ENCODE measurements around the gene USE1.

GRCh38 chr19:17242431-17243208 lies 27.5 kb downstream of the USE1 start:
- TF ChIP-seq CTCF (IDR thresholded peaks at IDR 0.05) (no peak), POLR2A (IDR thresholded peaks at IDR 0.05) (no peak)

Measured in body of pancreas (tissue), 4 donors.